Stimulated activated CD4-positive, alpha-beta T cell treated with anti-CD3 and anti-CD28 coated beads, Interleukin-15, amount 100 ng/mL, for 1 hour (primary cell): ENCODE data around the gene KISS1.
"Not testable (repeated sequence)": the region's sequence is repeated elsewhere in the genome, so short reads cannot be mapped to it uniquely, and the experiment has no call there.

Source experiments
- DNase-seq, 2 donors: peaks; one replicate each; pipeline ENCODE4 v3.0.0-alpha.2; 2020; ENCODE audit warnings: low read depth in 1 of 2, low spot score in 1 of 2

Gene KISS1, protein sequence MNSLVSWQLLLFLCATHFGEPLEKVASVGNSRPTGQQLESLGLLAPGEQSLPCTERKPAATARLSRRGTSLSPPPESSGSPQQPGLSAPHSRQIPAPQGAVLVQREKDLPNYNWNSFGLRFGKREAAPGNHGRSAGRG

DNA sequence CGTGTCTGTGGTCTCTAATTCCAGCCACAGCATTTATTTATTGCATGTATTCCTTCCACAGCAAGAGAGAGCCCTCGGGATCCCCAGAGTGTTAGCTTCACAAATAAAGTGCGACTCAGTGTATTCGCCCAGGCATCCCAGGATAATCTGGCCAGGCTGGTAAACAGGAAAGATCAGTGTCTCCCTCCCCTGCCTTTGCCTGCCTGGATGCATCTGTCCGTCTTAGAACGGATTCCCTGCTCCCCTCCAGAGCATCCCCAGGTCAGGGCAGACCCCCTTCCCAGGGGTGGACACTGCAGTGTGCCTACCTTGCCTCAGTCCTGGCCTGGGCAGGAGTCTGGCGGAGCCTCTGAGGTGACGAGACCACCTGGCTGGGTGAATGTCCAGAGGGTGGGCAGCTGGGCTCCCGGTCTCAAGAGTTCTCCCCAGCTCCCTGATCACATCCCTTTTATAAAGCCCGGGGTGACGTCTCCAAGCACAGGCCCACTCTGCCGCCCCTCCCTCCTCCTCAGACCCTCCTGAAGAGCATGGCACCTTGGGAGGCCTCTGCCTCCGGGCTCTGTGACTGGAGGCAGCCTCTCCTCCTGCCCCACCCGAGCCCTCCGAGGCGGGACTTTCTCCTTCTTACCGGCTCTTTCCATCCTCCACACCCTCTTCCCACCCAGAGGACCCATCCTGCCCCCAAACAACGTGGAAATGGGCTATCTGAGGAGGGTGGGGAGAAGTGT, at the start of gene KISS1:
Gene KISS1 (minus strand): TSS at position 424 of the 728 bp plus-strand sequence. CDS start 3,615 bp downstream, outside the sequence.
- DNase-seq: no peak

DNA sequence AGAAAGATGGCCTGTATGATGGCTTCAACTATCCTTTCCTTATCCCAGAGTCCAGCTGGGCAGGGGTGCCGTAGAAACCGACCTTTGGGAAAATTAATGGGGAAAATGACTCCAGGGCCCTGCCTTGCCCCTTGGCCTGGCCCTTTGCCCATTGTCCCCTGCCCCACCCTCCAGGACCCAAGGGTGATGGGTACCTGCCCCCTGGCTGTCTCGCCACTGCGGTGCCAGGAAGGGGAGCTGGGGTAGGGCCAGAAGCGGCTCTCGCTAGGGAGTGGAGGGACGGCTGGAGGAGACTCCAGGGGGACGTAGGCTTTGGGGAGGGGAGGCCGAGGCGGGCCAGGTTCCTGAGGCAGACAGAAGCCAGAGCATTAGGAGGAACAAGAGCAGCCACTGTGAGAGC, 46.6 kb upstream of the KISS1 start:
- no peak for DNase-seq

DNA sequence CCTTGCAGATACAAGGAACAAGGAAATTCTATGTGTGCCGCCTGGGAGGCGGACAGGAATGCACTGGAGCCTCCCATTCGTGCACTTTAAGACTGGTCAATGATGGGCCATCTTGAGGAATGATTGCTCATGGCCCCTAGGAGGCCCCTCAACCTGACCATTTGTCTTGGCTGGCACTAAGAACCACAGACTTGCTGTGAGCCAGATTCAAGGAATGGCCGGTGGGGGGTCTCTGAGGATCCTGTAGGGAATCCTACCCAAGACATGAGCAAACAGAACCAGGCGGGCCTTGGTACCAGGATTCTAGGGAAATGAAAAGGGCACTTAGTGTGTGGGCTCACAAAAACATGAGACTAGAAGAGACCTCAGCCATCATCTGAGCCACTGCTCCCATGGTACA, 45.6 kb upstream of the KISS1 start:
- DNase-seq: no peak

- DNase-seq: no peak
Measured at GRCh38 chr1:204241050-204241449, 44.8 kb upstream of the KISS1 start.

- no peak for DNase-seq
Measured at GRCh38 chr1:204240233-204240632, 43.9 kb upstream of the KISS1 start.

DNA sequence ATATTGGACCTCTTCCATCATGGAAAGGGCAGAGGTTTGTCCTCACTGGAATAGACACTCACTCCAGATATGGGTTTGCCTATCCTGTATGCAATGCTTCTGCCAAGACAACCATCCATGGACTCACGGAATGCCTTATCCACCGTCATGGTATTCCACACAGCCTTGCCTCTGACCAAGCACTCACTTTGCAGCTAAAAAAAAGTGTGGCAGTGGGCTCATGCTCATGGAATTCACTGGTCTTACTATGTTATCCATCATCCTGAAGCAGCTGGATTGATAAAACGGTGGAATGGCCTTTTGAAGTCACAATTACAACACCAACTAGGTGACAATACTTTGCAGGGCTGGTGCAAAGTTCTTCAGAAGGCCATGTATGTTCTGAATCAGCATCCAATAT, 43.1 kb upstream of the KISS1 start:
- DNase-seq: not testable (repeated sequence)

DNA sequence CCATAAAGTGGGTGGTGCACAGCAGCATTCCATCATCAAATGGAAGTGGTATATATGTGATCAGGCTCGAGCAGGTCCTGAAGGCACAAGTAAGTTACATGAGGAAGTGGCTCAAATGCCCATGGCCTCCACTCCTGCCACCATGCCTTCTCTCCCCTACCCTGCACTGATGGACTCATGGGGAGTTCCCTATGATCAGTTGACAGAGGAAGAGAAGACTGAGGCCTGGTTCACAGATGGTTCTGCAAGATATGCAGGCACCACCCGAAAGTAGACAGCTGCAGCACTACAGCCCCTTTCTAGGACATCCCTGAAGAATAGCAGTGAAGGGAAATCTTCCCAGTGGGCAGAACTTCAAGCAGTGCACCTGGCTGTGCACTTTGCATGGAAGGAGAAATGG, 42.2 kb upstream of the KISS1 start:
- DNase-seq: not testable (repeated sequence)

DNA sequence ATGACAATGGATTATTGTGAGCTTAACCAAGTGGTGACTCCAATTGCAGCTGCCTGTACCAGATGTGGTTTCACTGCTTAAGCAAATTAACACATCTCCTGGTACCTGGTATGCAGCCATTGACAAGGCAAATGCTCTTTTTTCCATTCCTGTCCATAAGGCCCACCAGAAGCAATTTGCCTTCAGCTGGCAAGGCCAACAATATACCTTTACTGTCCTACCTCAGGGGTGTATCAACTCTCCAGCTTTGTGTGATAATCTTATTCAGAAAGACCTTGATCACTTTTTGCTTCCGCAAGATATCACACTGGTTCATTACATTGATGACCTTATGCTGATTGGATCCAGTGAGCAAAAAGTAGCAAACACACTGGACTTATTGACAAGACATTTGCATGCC, 41.2 kb upstream of the KISS1 start:
- not testable (repeated sequence) for DNase-seq

DNA sequence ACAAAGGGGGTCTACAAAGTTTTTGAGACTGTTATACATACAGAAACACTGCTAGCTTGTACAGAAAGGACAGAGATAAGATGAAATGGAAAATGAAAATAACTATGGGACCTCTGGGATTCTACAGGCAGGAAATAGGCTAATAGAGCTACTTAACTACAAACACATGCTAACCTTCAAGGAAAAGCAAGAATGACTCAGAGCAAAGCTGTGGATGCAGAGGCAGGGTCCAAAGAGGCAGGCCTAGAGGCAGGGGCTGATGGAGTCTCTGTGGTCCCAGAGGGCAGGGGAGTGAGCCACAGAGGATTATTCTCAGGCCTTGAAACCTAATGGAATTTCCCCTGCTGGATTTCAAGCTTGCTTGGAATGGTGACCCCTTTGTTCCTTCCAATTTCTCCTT, 36.2 kb upstream of the KISS1 start:
- DNase-seq: no peak

GRCh38 chr1:204230211-204230610, 33.9 kb upstream of the KISS1 start:
- no peak for DNase-seq

DNA sequence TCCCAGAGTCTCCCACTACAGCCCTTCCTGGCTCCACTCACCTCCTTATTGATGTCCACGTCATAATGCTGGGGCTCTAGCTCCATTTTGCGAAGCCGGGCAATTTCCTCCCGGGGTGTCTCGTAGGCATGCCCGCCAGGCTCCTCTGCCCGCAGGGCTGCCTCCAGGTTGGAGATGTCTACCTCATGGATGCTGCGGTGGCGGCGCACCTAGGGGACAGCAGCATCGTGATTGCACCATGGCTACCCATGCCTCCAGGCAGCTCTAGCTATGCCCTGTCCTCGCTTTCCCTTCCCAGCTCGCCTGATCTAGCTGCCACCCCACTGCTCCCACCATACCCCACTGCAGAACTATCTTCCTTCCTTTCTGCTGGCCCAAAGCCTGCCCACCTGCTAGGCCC, 32.6 kb upstream of the KISS1 start:
- no peak for DNase-seq

- no peak for DNase-seq
Measured at GRCh38 chr1:204227996-204228785, 31.9 kb upstream of the KISS1 start.

DNA sequence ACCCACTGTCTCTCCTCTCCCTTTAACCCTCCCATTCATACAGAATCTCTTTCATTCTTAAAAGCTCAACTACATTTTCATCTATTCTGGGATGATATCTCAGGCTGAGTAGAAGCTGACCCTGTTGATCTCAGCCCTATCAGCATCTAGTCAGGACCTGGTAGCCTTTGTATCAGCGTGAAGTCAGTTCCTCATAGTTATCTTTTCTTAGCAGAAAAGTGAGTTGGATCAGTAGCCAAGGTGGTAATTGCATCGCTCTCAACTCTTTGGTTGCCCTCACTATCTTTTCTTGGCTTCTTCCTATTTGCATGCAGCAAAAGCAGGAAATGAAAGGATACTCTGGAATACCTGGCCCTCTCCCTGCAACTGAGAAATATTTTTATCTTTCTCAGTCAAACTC, 31.1 kb upstream of the KISS1 start:
- DNase-seq: no peak

DNA sequence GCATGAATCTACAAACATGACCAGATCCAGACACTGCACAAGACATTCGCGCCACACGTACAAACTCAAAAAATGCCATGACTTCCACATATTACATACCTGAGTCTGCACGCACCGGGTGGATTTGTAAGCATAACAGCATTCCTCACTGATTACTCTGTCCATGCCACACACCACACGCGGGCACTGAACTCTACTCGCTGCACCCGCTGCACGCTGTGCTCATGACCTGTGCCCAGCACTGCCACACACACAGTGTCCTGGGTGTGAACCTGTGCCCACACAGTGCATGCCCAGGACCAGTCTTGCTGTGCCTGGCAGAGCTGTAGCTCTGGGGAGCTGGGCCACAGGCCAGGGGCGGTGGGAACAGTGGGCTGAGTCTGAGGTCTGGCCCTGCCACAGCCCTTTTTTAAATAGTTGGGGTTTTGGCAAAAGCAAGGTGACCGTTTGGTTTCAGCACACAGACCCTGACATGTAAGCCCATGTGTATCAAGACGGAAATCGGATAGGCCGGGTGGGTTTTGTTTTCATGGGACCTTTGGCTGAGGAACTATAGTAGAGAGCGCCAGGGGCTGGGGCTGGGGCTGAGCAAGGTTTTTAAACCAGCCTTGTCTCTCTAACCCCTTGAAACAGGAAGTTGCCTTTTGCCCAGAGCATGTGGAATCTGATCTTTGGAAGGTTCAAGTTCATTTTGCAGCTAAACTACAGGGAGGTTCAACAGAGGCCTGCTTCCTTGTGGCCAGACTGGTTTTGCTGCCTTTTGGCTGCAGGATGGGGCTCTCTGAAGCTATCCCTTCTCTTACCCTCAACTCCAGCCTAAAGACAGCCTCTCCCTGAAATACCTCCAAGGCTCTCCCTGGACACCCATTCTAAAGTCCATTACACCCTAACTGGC, 29.8 kb upstream of the KISS1 start:
- DNase-seq: no peak

DNA sequence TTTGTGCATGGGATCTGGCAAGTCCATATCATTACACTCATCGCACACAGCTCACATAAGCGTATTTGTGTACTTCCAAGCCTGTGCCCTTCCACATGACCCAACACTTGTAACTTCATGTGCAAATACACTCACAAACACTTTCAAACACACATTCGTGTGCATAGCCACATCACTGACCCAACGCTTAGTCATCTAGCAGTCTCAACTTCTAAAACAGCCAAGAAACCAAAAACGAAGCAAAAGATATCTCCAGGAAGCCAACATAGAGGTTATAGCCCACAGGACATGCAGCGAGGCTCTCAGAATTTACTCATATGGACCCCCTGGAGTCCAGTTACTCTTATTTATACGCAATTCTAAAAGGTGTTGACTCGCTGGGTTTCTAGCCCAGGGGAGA, 28.4 kb upstream of the KISS1 start:
- no peak for DNase-seq

GRCh38 chr1:204223129-204223860, 27.0 kb upstream of the KISS1 start:
- no peak for DNase-seq

GRCh38 chr1:204222764-204223055, 26.4 kb upstream of the KISS1 start:
- DNase-seq: no peak

- no peak for DNase-seq
Measured at GRCh38 chr1:204222006-204222763, 25.9 kb upstream of the KISS1 start.

GRCh38 chr1:204221271-204221670, 25.0 kb upstream of the KISS1 start:
- DNase-seq: no peak

DNA sequence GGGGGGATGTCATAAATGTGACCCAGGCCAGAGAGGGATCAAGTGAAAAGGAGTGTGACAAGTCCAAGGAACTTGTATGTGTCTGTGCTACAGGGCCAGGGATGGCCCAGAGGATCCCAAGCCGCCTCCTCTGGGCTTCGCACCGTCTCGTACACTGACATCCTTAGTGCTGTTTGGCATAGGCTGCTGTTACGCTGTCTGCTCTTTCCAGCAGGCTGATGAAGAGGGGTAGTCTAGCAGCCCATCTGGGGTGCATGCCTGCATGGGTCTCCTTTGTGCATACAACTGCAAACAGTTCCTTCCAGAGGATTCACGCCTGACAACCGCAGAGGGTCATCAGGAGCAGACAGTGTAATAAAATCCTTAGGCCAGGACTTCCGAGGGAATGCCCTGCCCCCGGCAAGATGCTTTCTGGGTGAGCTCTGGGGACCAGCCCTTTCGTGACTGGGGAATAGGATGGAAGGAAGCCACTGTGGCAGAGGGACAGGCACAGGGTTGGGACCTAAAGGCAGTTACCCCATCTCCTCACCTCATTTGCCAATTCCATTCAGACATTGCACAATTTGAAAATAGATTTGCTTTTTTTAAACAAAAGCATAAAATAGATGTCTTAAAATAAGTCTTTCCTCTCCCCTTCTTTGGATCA, 23.8 kb upstream of the KISS1 start:
- no peak for DNase-seq
